Stimulated activated CD4-positive, alpha-beta T cell treated with anti-CD3 and anti-CD28 coated beads, Interleukin-1b, Interleukin-23, amount 100 ng/mL, for 48 hours (primary cell): ENCODE data around the gene MISP.

Experiments
- DNase-seq: peaks from one replicate; pipeline ENCODE4 v3.0.0-alpha.2; 2020

Gene MISP

DNA sequence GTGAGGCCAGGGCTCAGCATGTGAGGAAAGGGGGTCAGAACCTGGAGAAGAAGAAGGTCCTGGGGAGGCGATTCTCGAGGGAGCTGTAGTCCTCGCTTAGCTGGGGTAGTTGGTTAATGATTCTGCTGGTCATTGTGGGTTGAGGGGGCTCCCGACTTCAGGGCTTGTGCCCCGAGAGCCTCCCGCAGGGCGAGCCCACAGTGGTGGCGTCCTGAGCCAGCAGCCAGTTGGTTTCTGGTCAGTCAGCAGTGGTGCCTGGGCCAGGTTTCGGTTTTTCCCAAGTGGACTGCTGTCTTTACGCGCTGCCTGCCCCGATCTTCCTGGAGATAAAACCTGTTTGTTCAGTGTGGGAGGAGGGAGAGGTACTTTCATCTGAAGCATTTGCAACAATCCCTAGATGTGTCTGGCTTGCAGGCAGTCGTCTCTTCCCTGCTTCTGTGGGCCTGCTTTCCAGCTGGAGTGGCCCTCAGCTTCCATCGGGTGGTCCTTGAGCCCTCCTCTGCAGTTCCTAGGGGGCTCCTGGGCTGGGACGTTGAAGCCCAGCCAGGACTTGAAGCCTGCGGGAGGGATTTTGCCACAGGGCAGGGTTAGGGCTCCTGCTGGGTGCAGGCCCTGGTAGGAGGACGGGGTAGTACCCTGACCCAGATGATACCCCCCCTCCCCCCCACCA, 49.6 kb downstream of the MISP start:
- no peak for DNase-seq

DNA sequence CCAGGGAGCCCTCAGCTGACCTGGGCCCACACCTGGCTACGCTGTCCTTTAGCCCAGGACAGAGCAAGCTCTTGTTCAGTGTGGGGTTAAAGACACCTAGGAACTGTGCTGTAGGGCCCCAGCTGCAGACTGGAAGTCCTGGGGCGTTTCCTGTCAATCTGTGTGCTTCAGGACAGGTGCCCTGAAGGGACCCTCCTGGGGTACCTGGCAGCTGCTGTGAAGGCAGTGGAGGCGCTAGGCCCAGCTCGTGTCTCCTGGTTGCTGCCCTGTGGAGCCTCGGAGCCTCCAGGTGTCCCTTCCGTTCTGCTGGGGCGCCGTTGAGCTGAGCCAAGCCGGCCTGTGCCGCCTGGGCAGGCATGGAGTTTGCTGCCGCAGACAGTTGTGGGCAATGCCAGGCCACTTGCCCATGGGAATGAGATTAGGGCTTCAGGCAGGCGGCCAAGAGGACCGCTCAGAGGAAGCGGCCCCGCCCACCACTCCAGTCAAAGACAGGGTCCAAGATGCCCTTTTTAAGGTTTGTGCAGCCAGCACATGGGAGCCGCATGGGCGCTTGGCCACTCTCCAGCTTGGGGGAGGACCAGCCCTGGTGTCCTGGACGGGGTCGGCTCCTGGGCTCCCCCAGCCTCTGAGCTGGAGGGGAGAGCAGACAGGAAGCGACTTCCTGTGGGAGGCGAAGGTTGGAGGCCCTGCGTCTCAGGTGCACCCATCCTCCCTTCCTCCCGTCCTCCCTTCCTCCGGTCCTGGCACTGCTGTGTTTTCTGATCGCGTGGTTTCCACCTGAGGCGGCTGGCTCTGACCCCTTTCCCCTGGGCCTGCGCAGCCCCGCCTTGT, 50.3 kb downstream of the MISP start:
- no peak for DNase-seq

DNA sequence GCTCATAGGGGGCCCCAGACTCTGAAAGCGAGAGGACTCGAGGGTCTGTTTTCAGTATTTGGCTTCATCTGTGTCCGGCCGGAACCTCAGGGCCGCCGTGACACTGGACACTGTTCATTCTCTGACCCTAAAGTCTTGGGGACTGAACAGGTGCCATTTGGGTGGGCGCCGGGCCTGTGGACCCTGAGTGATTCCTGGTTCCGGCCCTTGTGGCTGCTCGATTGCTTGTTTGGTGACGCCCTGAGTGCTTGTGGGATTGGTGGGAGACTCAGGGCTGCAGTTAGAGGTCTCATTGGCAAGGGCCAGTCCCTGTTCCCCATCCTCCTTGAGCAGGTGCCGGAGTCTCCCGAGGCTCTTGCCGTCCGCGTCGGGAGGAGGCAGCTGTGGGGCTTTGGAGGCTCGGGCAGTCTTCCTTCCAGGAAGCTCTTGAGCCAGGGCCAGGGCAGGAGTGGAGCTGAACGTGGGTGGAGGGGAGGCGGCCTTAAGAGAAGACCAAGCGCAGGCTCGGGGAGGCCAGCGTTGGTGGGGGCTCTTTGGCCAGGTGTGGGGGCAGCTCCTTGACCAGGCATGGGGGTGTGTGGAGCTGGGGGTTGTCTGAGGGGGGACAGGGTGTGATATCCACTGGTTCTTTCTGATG, 51.1 kb downstream of the MISP start:
- no peak for DNase-seq

DNA sequence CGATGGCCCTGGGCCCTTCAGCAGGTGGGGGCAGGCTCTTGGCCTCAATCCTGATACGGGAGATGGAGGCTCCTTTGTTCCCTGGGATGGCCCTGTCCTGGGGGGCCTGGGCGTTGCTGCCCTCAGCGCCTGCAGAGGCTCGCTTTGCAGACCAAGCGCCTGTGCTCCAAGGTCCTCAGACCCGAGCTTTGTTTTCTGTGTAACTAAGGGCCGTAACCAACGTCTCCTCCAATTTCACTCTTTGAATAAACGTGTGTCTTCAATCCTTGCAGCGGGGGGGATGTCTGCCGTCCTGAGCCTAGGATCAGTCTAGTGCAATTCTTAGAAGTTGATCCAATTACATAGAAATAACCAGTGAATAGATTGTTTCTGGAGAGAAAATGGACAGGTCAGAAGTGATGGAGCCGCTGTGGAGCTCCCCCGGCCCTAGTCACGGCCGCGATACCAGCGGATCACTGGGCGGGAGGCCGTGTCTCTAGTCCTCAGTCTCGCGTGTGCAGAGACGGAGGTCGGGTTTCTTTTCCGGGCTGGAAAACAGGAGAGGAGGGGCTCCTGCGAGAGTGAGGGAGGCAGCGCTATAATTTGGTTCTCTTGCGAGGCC, 51.7 kb downstream of the MISP start:
- no peak for DNase-seq

DNA sequence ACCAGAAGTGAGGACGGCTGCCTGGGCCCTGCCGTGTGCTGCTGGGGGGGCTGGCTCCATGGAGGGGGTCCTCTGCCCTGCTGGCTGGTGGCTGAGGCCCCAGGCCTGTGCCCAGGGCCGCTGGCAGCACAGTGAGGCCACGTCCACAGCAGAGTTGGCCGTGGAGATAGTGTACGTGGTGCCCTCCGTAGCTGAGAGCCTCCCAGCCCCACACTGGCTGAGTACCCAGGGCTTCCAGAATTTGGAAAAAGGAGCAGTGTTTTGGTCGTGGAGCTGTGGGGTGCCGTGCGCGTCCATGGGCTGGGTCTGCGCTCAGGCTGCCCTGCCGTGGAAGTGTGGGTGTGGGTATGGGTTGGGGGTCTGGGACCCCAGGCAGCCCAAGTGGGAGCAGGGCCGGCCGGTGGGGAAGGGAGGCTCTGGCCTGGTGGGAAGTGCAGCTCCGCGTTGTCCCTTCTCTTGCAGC, 52.2 kb downstream of the MISP start:
- no peak for DNase-seq

DNA sequence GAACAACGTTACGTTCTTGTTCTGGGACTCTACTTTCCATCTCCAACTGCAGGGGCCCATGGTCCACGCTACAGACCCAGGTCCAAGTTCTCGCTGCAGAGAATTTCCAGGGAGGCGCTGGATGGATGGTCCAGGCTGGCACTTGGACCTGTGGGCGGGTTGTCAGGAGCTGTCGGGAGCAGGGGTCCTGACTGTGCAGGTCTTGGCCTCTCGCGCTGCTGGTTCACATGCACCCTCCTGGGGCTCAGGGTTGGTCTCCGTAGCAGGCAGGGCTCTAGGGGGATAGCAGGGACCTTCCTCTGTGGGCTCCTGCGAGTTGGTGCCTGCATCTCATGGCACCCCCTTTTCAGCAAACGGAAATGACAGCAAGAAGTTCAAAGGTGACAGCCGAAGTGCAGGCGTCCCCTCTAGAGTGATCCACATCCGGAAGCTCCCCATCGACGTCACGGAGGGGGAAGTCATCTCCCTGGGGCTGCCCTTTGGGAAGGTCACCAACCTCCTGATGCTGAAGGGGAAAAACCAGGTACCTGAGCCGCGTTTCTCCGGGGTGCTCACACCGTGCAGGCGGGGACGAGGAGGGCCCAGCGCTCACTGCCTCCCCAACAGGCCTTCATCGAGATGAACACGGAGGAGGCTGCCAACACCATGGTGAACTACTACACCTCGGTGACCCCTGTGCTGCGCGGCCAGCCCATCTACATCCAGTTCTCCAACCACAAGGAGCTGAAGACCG, 52.9 kb downstream of the MISP start:
- DNase-seq, result no peak

DNA sequence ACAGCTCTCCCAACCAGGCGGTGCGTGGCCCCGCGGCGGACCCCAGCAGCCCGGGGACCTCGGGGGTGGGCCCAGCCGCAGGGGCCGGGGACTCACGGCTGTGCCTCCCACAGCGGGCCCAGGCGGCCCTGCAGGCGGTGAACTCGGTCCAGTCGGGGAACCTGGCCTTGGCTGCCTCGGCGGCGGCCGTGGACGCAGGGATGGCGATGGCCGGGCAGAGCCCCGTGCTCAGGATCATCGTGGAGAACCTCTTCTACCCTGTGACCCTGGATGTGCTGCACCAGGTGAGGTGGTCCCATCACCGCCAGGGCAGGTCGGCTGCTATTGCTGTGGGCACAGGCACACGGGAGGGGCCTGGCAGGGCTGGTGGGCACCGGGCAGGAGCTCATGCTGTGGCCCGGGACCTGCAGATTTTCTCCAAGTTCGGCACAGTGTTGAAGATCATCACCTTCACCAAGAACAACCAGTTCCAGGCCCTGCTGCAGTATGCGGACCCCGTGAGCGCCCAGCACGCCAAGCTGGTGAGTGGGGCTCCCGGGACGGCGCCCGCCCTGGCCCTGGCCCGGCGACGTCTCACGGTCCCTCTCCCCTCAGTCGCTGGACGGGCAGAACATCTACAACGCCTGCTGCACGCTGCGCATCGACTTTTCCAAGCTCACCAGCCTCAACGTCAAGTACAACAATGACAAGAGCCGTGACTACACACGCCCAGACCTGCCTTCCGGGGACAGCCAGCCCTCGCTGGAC, 53.7 kb downstream of the MISP start:
- no peak for DNase-seq

DNA sequence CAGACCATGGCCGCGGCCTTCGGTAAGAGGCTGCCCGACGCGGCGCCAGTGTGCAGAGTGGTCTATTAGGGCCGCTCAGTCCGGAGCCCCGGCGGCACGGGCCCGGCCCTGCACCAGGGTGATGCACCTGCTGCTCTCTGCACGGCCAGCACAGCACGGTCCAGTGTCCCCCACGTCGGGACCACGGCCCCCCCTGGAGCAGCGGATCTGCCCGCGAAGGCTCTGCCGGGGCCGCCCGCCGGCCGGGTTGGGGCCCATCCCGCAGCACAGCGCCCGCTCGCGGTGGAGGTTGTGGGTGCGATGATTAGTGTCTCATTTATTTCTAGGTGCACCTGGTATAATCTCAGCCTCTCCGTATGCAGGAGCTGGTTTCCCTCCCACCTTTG, 54.2 kb downstream of the MISP start:
- DNase-seq, result no peak

DNA sequence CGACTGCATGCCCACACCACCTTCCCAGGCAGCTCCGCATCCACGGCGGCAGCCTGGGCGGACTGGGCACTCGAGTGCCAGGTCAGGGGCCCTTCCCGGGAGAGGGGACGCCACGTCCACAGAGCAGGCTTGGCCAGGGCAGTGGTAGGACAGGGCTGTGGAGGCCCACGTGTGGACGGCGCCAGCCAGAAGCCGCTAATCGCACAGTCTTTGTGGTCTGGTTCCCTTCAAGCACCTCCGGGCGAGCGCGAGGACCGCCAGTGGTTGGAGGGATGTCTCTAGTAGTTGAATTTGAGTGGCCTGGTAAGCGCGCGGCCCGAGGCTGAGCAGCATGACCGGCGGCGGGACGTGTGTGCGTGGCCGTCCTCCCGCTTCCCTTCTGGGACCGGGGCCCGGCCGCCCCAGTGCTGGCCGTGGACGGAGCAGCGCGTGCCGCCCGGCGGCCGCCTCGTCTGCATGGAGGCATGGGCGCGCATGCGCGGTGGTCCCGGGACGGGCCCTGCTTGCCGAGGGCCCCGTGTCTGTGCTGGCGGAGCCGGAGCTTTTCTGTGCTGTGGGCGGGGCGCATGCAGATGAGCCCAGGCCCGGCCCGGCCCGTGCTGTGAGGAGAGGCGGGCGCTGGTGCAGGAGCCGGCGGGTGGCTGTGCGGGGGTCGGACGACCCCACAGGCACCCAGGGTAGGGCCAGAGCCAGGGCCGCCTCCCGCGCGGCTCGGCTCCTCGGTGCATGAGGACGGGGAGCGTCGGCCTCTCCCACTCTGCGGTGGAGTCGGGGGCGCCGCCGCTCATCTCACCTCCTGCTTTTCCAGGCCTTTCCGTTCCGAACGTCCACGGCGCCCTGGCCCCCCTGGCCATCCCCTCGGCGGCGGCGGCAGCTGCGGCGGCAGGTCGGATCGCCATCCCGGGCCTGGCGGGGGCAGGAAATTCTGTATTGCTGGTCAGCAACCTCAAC, 55.0 kb downstream of the MISP start:
- DNase-seq, result no peak

DNA sequence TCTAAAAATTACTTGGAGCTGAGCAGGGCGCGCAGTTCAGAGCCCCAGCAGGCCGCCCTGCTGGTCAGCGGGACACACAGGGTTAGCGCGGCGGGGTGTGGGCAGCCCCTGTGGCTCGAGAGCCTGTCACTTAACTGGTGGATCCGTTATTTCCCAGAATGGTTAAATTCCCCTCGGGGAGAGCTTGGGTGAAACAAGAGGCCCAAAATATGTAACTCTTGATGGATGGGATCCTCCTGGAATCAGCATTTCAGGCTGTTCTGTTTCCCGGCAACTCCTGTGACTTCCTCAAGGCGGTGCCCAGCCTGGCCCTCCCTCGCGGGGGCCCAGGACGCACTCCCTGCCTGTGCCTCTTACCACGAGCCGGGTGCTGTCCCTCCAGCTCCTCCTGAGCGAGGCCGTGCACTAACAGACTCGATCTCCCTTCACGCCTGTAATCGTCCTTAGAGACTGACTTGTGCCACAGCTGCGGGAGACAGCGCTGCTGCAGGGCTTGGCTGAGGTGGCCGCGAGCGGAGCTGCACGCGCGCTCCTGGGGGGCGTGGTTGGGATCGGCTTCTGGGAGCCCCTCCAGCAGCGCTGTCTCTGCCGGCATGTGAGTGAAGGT, 56.0 kb downstream of the MISP start:
- no peak for DNase-seq

DNA sequence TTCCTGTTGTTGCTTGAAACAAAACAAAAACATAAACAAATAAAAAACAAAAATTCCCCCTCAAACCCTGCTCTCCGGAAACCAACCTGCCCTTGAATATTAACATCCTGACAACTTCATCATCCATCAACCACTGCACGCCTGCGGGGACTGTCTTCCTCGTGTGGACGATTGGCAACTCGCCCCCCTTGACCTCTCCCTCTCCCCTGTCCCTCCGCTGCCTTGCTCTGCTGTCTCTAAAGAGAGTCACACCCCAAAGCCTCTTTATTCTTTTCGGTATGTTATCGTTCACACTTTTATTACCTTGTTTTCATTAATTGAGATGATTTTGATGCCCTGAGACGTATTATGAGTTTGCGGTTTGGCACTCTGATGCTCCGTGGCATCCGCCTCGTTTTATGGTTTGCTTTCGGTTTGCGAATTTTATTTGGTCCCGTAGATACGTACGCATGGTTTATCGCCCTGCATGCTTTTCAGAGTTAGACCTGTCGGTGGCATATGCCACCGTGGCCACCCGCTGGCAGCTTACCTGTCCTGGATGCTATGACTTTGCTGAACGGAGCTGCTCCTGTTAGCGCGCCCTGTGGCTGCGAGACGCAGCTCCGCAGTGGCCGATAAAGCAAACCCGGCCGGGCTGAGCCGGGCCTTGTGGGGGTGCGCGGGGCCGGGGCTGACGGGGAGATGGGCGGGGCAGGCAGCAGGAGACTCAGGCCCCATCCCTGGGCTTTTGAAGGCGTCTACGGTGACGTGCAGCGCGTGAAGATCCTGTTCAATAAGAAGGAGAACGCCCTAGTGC, 56.9 kb downstream of the MISP start:
- no peak for DNase-seq

DNA sequence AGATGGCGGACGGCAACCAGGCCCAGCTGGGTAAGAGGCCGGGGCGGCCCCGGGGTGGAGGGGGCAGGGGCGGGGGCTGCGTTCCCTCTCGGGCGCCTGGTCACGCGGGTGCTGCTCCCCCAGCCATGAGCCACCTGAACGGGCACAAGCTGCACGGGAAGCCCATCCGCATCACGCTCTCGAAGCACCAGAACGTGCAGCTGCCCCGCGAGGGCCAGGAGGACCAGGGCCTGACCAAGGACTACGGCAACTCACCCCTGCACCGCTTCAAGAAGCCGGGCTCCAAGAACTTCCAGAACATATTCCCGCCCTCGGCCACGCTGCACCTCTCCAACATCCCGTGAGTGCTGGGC, 57.5 kb downstream of the MISP start:
- DNase-seq, result no peak

DNA sequence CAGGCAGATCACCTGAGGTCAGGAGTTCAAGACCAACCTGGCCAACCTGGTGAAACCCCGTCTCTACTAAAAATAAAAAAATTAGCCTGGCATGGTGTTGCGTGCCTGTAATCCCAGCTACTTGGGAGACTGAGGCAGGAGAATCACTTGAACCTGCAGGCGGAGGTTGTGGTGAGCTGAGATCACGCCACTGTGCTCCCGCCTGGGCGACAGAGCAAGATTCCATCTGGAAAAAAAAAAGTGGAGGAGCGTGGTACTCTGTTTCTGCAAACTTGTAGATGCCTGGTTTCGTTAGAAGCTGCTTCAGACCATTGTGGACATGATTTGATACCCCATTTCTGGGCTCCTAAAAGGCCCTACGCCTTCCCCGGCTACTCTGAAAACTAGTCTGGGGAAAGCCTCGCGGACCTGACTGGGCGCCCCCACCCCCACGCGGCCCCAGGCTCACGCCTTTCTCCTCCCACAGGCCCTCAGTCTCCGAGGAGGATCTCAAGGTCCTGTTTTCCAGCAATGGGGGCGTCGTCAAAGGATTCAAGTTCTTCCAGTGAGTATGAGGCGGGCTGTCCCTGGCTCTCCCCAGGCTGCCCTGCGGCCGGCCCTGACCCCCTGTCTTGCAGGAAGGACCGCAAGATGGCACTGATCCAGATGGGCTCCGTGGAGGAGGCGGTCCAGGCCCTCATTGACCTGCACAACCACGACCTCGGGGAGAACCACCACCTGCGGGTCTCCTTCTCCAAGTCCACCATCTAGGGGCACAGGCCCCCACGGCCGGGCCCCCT, 59.4 kb downstream of the MISP start:
- DNase-seq, result no peak

DNA sequence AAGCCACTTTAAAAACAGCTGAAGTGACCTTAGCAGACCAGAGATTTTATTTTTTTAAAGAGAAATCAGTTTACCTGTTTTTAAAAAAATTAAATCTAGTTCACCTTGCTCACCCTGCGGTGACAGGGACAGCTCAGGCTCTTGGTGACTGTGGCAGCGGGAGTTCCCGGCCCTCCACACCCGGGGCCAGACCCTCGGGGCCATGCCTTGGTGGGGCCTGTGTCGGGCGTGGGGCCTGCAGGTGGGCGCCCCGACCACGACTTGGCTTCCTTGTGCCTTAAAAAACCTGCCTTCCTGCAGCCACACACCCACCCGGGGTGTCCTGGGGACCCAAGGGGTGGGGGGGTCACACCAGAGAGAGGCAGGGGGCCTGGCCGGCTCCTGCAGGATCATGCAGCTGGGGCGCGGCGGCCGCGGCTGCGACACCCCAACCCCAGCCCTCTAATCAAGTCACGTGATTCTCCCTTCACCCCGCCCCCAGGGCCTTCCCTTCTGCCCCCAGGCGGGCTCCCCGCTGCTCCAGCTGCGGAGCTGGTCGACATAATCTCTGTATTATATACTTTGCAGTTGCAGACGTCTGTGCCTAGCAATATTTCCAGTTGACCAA, 60.1 kb downstream of the MISP start:
- DNase-seq, result no peak

DNA sequence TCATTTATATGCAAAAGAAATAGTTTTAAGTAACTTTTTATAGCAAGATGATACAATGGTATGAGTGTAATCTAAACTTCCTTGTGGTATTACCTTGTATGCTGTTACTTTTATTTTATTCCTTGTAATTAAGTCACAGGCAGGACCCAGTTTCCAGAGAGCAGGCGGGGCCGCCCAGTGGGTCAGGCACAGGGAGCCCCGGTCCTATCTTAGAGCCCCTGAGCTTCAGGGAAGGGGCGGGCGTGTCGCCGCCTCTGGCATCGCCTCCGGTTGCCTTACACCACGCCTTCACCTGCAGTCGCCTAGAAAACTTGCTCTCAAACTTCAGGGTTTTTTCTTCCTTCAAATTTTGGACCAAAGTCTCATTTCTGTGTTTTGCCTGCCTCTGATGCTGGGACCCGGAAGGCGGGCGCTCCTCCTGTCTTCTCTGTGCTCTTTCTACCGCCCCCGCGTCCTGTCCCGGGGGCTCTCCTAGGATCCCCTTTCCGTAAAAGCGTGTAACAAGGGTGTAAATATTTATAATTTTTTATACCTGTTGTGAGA, 60.7 kb downstream of the MISP start:
- DNase-seq, result no peak

DNA sequence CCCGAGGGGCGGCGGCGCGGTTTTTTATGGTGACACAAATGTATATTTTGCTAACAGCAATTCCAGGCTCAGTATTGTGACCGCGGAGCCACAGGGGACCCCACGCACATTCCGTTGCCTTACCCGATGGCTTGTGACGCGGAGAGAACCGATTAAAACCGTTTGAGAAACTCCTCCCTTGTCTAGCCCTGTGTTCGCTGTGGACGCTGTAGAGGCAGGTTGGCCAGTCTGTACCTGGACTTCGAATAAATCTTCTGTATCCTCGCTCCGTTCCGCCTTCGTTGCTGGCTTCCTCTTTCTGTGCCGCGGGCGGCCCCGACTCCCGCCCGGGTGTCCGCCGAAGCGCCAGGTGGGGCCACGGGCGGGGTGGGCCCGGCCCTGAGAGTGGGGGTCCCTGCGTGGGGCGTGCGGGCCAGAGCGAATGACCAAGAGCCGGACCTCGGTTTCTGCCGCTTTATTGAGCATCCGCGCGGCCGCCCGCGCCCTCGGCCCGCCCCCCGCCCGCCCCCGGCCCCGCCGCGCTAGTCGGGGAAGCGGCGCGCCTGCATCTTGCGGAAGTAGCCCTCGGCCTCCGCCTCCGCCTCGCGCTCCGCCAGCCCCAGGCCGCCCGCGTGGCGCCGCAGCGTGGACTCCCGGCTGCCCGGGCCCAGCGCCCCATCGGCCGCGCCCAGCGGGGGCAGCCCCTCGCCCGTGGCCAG, 61.3 kb downstream of the MISP start:
- DNase-seq, result no peak

DNA sequence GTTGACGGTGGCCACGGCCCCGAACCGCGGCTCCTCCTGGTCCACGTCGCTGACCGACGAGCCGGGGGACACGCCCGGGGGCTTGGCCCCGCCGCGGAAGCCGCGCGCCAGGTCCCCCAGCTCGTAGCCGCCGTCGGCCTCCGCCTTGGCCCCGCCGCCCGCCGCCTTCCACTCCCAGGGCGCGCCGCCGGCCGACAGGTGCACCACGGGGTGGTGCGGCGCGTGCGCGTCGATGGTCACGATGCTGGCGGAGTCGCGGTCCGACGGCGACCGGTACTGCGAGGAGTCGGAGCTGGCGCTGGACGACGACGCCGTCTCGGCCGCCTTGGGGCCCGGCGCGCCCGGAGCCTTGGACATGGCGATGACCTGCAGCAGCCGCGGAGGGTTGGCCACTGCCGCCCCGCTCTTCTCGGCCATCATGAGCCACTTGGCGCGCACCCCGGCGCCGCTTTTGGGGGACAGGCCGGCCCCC, 61.9 kb downstream of the MISP start:
- DNase-seq, result no peak
